GM19328 (cell line): Measurements from ENCODE around the gene F8.
"Not testable (repeated sequence)": the region's sequence is repeated elsewhere in the genome, so short reads cannot be mapped to it uniquely, and the experiment has no call there.

Source experiments
- ATAC-seq: cut with Tn5 transposase; IDR thresholded peaks from one replicate; pipeline ENCODE4 v1.9.1; 2021; ENCODE audit warnings: mild to moderate bottlenecking, moderate library complexity; ENCODE audit not compliant: unreplicated experiment

Gene F8

GRCh38 chrX:154987940-154988339 is 34.6 kb downstream of the F8 start:
- ATAC-seq, result no peak

GRCh38 chrX:154986826-154987575 is 35.5 kb downstream of the F8 start:
- no peak for ATAC-seq

GRCh38 chrX:154981116-154981411 is 41.5 kb downstream of the F8 start:
- no peak for ATAC-seq

- peak; percentile 92 for ATAC-seq
These were observed 42.0 kb downstream of the F8 start for GRCh38 chrX:154980330-154981115.

DNA sequence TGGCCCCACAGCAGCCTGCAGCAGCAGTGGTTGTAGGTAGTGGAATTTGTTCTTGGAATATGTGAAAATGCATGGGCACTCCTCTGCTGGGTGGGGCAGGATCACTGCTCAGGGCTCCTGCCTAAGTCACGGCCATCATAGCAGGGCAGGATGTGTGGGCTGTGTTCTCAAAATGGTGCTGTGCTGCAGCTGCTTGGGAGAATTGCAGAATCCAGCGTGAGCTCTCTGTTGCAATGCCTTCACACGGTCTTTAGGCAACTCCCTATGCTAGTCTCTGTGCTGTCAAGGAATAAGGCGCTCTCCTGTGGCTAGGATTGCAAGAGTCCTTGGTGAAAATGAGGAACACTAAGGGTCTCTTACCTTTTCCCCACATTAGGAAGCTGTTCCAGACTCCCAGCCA is 42.9 kb downstream of the F8 start:
- no peak for ATAC-seq

DNA sequence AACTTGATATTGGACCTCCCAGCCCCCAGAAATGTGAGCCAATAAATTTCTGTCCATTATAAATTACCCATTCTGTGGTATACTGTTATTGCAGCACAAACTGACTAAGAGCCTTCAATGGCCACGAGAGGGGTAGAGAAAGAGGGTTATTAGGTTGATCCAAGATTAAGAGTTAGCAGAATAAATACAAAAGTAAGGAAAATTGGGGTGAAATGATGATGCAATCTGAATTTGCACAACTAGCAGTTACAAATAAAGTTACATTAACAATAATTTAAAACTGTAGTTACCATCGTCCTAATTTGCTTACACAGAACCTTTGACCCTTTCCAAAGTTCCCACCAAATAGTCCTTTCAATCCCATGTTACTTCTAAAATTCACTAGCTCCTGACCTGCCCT is 54.2 kb downstream of the F8 start:
- ATAC-seq, result no peak

- ATAC-seq, result no peak
These were observed 54.9 kb downstream of the F8 start for GRCh38 chrX:154967603-154968002.

GRCh38 chrX:154961947-154962346 is 60.6 kb downstream of the F8 start:
- no peak for ATAC-seq

DNA sequence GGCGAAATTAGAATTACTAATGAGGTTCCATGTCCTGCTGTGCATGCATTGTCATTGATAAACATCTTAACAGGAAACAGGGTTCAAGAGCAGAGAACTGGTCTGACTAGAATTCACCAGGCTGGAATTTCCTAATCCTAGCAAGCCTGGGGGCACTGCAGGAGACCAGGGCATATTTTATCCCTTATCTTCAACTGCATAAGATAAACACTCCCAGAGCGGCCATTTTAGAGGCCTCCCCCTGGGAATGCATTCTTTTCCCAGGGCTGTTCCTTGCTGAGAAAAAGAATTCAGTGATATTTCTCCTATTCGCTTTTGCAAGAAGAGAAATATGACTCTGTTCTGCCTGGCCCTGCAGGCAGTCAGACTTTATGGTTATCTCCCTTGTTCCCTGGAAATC is 66.7 kb downstream of the F8 start:
- not testable (repeated sequence) for ATAC-seq

DNA sequence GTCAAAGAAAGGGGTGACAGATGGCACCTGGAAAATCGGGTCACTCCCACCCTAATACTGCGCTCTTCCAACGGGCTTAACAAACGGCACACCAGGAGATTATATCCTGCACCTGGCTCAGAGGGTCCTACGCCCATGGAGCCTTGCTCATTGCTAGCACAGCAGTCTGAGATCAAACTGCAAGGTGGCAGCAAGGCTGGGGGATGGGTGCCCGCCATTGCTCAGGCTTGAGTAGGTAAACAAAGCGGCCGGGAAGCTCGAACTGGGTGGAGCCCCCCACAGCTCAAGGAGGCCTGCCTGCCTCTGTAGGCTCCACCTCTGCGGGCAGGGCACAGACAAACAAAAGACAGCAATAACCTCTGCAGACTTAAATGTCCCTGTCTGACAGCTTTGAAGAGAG is 83.3 kb downstream of the F8 start:
- ATAC-seq, result not testable (repeated sequence)

DNA sequence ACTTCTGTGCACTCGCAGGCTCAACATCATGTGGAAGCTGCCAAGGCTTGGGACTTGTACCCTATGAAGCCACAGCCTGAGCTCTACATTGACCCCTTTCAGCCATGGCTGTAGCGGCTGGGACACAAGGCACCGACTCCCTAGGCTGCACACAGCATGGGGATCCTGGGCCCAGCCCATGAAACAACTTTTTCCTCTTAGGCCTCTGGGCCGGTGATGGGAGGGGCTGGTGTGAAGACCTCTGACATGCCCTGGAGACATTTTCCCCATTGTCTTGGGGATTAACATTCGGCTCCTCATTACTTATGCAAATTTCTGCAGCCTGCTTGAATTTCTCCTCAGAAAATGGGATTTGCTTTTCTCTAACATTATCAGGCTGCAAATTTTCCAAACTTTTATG is 97.8 kb downstream of the F8 start:
- not testable (repeated sequence) for ATAC-seq

DNA sequence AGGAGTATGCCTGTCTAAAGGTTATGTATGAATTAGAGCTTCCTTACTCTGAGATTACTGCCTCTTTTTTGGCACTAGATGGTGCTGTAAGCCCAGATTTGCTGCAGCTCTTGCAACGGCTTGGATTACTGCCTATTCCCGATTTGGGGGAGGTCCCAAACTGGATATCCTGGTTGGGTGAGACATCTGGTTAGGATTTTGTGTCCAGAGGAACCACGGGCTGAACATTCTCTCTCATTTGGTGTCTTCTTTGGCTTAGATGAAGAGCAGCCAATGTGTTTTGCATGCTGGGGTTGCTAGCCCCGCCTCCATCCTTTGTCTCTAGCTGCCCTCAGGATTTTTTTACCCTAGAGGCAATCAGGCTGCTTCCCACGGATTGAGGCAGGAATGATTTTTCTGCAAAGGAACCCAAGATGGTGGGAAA is 104.5 kb downstream of the F8 start:
- ATAC-seq, result peak; percentile 57

DNA sequence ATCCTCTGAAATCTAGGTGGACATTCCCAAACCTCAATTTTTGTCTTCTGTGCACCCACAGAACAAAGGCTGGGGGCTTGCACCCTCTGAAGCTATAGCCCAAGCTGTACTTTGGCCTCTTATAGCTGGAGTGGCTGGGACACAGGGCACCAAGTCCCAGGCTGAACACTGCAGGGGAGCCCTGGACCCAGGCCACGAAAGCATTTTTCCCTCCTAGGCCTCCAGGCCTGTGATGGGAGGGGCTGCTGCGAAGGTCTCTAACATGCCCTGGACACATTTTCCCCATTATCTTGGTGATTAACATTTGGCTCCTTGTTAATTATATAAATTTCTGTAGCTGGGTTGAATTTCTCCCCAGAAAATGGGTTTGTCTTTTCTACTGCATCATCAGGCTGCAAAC is 108.5 kb downstream of the F8 start:
- ATAC-seq, result no peak

DNA sequence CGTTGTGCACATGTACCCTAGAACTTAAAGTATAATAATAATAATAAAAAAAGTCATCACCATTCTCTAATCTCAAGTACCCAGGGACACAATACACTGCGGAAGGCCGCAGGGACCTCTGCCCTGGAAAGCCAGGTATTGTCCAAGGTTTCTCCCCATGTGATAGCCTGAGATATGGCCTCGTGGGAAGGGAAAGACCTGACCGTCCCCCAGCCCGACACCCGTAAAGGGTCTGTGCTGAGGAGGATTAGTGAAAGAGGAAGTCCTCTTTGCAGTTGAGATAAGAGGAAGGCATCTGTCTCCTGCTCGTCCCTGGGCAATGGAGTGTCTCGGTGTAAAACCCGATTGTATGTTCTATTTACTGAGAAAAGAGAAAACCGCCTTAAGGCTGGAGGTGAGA is 112.0 kb downstream of the F8 start:
- ATAC-seq, result not testable (repeated sequence)

GRCh38 chrX:154910048-154910447 is 112.5 kb downstream of the F8 start:
- ATAC-seq, result not testable (repeated sequence)

GRCh38 chrX:154908821-154909220 is 113.7 kb downstream of the F8 start:
- no peak for ATAC-seq

GRCh38 chrX:154902408-154902807 is 120.1 kb downstream of the F8 start:
- no peak for ATAC-seq

DNA sequence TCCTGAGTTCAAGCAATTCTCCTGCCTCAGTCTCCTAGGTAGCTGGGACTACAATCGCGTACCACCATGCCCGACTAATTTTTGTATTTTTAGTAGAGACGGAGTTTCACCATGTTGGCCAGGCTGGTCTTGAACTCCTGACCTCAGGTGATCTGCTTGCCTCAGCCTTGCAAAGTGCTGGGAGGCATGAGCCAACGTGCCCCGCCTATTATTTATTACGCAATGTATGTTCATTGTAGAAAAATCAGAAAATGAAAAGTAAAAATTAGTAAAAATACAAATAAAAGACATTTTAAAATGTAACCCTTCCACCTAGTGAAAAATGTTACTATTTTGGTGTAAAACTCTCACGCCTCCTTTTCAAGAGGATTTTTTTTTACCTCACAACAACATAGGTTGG is 122.2 kb downstream of the F8 start:
- ATAC-seq, result no peak

- ATAC-seq, result no peak
These were observed 130.2 kb downstream of the F8 start for GRCh38 chrX:154892296-154892695.

GRCh38 chrX:154890990-154891639 is 131.4 kb downstream of the F8 start:
- no peak for ATAC-seq

DNA sequence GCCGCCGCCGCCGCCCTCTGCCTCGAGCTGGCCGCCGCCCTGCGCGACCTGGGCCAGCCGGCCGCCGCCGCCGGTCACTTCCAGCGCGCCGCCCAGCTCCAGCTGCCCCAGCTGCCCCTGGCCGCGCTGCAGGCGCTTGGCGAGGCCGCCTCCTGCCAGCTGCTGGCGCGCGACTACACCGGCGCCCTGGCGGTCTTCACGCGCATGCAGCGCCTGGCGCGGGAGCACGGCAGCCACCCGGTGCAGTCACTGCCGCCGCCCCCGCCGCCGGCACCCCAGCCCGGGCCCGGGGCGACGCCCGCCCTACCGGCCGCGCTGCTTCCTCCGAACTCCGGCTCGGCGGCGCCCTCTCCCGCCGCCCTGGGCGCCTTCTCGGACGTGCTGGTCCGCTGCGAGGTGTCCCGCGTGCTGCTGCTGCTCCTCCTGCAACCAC is 135.7 kb downstream of the F8 start:
- peak; percentile 52 for ATAC-seq
